ENCODE results near the gene ARHGAP45. TPM values are rescaled to one million over a fixed set of nuclear protein-coding genes. Genes with fewer than 3 reads are reported as not detected.
A peak's percentile ranks its signal among the peaks of the same experiment; 100 is the strongest.

ARHGAP45 gene
- total RNA-seq, 1 donor from 2014 or later: 312 TPM

- no peaks in the 10 kb centered on the region for H3K9me3 Mint-ChIP-seq
- H3K4me3 Mint-ChIP-seq: peak within 1 kb of the TSS; percentile 95
- peaks cover 25% of the 10 kb centered on the region for H3K36me3 Mint-ChIP-seq (ENCODE audit: low read depth)
- ChIA-PET POLR2A (interaction anchor here (0.5 to 13.8 kb wide), 20 partner anchors 9 to 411 kb away, joined by 3 to 365 read pairs (median 5); partner anchors contain the start of genes ABCA7, ARHGAP45, CIRBP and WDR18), CTCF (interaction anchor here (1.1 to 3.6 kb wide), 7 partner anchors 13 to 218 kb away, joined by 3 to 15 read pairs (median 6); partner anchors contain the start of genes ABCA7 and ARHGAP45)
- TF ChIP-seq, protein P1, sequence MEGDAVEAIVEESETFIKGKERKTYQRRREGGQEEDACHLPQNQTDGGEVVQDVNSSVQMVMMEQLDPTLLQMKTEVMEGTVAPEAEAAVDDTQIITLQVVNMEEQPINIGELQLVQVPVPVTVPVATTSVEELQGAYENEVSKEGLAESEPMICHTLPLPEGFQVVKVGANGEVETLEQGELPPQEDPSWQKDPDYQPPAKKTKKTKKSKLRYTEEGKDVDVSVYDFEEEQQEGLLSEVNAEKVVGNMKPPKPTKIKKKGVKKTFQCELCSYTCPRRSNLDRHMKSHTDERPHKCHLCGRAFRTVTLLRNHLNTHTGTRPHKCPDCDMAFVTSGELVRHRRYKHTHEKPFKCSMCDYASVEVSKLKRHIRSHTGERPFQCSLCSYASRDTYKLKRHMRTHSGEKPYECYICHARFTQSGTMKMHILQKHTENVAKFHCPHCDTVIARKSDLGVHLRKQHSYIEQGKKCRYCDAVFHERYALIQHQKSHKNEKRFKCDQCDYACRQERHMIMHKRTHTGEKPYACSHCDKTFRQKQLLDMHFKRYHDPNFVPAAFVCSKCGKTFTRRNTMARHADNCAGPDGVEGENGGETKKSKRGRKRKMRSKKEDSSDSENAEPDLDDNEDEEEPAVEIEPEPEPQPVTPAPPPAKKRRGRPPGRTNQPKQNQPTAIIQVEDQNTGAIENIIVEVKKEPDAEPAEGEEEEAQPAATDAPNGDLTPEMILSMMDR (IDR thresholded peaks at IDR 0.05): no peak
- H3K27me3 Mint-ChIP-seq: no peaks in the 10 kb centered on the region
- DNase-seq (peak; percentile 76), ATAC-seq (ENCODE audit: low read depth) (peak; percentile 61)
- peak within 1 kb of the TSS; percentile 91 for H3K27ac Mint-ChIP-seq
- H3K4me1 Mint-ChIP-seq: peaks cover 32% of the 10 kb centered on the region
- intact Hi-C loops (cut with micrococcal nuclease): loop anchor here (1.0 kb wide), 1 partner anchor 15 kb away; no protein-coding TSS in a partner anchor
Observed at GRCh38 chr19:1025960-1026782, 40.8 kb upstream of the ARHGAP45 start, which contains the start of gene CNN2. Gene CNN2, plus strand, starts transcription at chr19:1026608. Its CDS starts 54 bp downstream, at chr19:1026662.

DNA sequence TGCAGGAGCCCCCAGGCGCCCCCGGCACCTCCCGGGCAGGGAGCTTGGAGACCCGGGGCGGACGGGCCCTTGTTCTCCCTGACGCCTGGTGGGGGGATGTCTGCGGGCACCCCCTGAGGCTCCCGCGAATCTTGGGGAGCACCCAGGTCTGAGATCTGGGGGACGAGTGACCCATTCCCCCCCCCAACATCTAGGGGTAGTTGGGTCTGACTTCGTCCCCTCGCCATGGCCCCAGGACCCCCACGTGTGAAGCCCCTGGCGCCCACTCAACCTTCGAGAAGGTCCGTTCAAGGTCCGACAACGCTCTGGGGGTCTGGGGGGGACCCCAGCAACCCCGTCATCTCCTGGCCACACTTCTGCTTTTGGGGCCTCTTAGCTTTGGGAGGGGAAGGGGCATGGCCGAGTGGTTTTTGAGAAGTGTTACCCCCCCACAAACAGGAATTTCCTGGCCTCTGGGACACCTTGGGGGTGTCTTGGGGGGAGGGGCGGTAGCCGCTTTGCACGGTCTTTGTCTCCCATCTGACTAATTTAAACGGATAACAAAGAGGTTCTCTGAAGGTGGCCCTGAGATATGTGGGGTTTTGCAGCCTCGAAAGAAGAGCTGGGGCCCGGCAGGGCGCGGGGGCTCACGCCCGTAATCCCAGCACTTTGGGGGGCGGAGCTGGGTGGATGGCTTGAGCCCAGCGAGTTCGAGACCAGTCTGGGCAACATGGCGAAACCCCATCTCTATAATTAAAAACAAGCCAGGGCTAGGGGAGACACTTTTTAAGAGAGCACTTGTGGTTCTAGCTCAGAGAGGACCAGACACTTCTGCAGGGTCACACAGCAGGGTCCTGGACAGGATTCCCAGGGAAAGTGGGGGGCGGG is 40.0 kb upstream of the ARHGAP45 start:
- peak; percentile 43 for DNase-seq
- H3K36me3 Mint-ChIP-seq (ENCODE audit: low read depth): peaks cover 24% of the 10 kb centered on the region
- peaks cover 25% of the 10 kb centered on the region for H3K4me1 Mint-ChIP-seq
- H3K9me3 Mint-ChIP-seq: no peaks in the 10 kb centered on the region
- intact Hi-C loops (cut with micrococcal nuclease): loop anchor here (1.0 kb wide), 2 partner anchors 14 to 76 kb away; partner anchors contain the start of gene GPX4
- no peaks in the 10 kb centered on the region for H3K27me3 Mint-ChIP-seq
- ATAC-seq (ENCODE audit: low read depth): peak; percentile 17
- ChIA-PET POLR2A (interaction anchor here (0.5 to 13.8 kb wide), 29 partner anchors 8 to 625 kb away, joined by 3 to 365 read pairs (median 4); partner anchors contain the start of genes ABCA7, ARHGAP45, CIRBP and POLR2E), CTCF (interaction anchor here (1.1 to 3.6 kb wide), 5 partner anchors 12 to 217 kb away, joined by 4 to 15 read pairs (median 6); partner anchors contain the start of genes ABCA7 and ARHGAP45)
- peak overlapping the region; percentile 91 for H3K27ac Mint-ChIP-seq
- TF ChIP-seq, protein P1 (IDR thresholded peaks at IDR 0.05): no peak
- H3K4me3 Mint-ChIP-seq: peak overlapping the region; percentile 95

DNA sequence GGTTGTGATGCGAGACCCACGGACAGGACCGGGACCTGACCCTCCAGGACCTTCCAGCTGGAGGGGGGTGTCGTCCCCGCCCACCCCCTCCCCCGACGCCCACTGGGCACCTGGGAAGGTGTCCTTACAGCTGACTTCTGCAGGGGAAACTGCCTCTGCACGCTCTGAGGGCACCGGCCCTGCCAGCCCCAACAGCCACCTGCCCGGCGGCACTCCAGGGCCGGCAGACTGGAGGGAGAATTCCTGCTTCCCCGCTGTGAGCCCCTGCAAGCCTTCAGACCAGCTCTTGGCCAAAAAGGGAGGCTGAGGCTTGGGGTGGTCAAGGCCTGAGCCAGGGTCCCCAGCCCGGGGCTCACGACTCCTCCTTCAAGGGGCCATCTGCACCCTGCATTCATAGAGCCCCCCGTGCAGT is 39.3 kb upstream of the ARHGAP45 start:
- CTCF ChIA-PET: interaction anchor here (1.5 to 3.6 kb wide), 3 partner anchors 11 to 39 kb away, joined by 6 to 15 read pairs (median 13); partner anchors contain the start of genes ABCA7 and ARHGAP45
- Mint-ChIP-seq H3K36me3 (ENCODE audit: low read depth) (peaks cover 30% of the 10 kb centered on the region), H3K27me3 (no peaks in the 10 kb centered on the region), H3K4me1 (peaks cover 25% of the 10 kb centered on the region), H3K9me3 (no peaks in the 10 kb centered on the region), H3K4me3 (peak overlapping the region; percentile 95), H3K27ac (peak overlapping the region; percentile 91)
- intact Hi-C loops (cut with micrococcal nuclease): loop anchor here (1.0 kb wide), 1 partner anchor 76 kb away; the partner anchor contains the start of gene GPX4
- DNase-seq (peak; percentile 33), ATAC-seq (ENCODE audit: low read depth) (peak; percentile 20)
- POLR2A ChIA-PET: interaction anchor here (0.6 to 13.8 kb wide), 21 partner anchors 9 to 625 kb away, joined by 3 to 365 read pairs (median 4); partner anchors contain the start of genes ABCA7, ARHGAP45, CIRBP and POLR2E
- TF ChIP-seq, protein P1 (IDR thresholded peaks at IDR 0.05): no peak

DNA sequence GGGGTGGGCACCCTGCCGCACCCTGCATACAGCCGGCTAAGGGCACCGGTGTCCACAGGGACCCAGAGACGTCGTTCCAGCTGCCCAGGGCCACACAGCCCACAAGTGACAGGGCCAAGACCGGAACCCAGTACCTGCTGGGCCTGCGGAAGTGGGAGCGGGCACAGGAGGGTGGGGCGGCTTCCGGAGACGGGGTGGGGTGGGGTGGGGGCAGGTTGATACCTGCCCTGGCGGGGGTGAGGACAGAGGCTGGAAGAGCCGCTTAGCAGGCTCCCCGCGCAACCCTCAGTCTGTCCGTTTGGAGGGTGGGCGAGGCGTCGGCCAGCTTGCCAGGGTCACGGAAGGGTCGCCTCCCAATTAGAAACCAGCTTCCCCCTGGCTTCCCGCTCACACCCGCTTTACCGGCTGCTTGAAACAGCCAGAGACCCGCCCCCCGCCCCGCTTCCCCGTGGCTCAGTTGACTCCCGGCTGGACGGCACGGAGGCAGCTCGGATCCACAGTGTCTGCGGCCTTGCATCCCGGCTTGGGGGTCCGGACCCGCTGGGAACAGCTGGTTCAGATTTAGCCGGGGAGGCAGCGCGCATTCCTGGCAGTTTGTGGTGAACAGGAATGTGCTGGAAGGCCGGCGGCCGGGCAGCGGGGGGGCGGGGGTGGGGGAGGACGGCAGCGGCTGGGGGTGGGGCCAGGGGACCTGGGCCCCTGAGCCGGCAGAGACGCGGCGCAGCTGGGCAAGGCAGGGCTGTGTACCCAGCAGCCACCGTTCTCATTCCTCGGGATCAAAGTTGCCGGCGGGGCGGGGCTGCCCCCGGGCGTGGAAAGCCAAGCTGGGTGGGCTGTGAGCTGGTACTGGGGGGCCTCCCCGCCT is 38.7 kb upstream of the ARHGAP45 start:
- TF ChIP-seq, protein P1 (IDR thresholded peaks at IDR 0.05): no peak
- H3K27me3 Mint-ChIP-seq: no peaks in the 10 kb centered on the region
- ChIA-PET POLR2A (interaction anchor here (0.6 to 13.8 kb wide), 19 partner anchors 8 to 241 kb away, joined by 3 to 365 read pairs (median 6); partner anchors contain the start of genes ABCA7, ARHGAP45, CIRBP and POLR2E), CTCF (interaction anchor here (1.5 to 3.6 kb wide), 3 partner anchors 10 to 39 kb away, joined by 6 to 15 read pairs (median 13); partner anchors contain the start of genes ABCA7 and ARHGAP45)
- peaks cover 37% of the 10 kb centered on the region for H3K36me3 Mint-ChIP-seq (ENCODE audit: low read depth)
- no peaks in the 10 kb centered on the region for H3K9me3 Mint-ChIP-seq
- peak; percentile 42 for ATAC-seq (ENCODE audit: low read depth)
- H3K4me3 Mint-ChIP-seq: peak overlapping the region; percentile 87
- peaks cover 25% of the 10 kb centered on the region for H3K4me1 Mint-ChIP-seq
- peak; percentile 50 for DNase-seq
- peak overlapping the region; percentile 69 for H3K27ac Mint-ChIP-seq
- intact Hi-C loops (cut with micrococcal nuclease): no loop called here

All from activated B cell treated with CpG ODN at 0.5 μM for 24 hours (primary cell).